SU-DHL-6 (cell line): Measurements from ENCODE around the gene KLK11.

Source experiments
- H2AFZ ChIP-seq: fragments of 200-600 bp; sonication (generic); 2 replicates; pipeline ENCODE4 v1.6.1; 2014; ENCODE audit warnings: low read depth, mild to moderate bottlenecking, moderate library complexity, mixed read lengths, antibody characterized with exemption, low read length; ENCODE audit not compliant: severe bottlenecking
- H3F3A ChIP-seq: fragments of 200-600 bp; shearing (Covaris generic); 2 replicates; pipeline ENCODE4 v1.6.0; 2016; ENCODE audit warnings: antibody characterized with exemption, mild to moderate bottlenecking; ENCODE audit not compliant: insufficient read depth
- H3K27ac ChIP-seq: fragments of 200-600 bp; sonication (generic); 2 replicates; pipeline ENCODE4 v1.5.1; 2016; ENCODE audit warnings: low read depth, mild to moderate bottlenecking, low read length, moderate library complexity, mixed read lengths
- H3K27me3 ChIP-seq: fragments of 200-600 bp; sonication (generic), shearing (Covaris generic); 2 replicates; pipeline ENCODE4 v1.6.0; 2014; ENCODE audit warnings: mild to moderate bottlenecking, low read length
- H3K36me3 ChIP-seq: fragments of 200-600 bp; sonication (generic); 2 replicates; pipeline ENCODE4 v1.6.1; 2014; ENCODE audit warnings: mild to moderate bottlenecking, low read length, mixed read lengths
- H3K4me2 ChIP-seq: fragments of 300-600, 200-600 bp; shearing (Covaris generic), sonication (generic); 2 replicates; pipeline ENCODE4 v1.6.0; 2014; ENCODE audit warnings: low read length, low read depth, mild to moderate bottlenecking; ENCODE audit not compliant: poor library complexity, severe bottlenecking
- H3K4me3 ChIP-seq: fragments of 200-600 bp; sonication (generic); 2 replicates; pipeline ENCODE4 v1.5.1; 2014; ENCODE audit warnings: antibody characterized with exemption, low read length, mild to moderate bottlenecking, mixed read lengths; ENCODE audit not compliant: insufficient read depth, poor library complexity, severe bottlenecking
- H3K79me2 ChIP-seq: fragments of 200-600 bp; sonication (generic); 2 replicates; pipeline ENCODE4 v1.6.1; 2014; ENCODE audit warnings: mild to moderate bottlenecking, low read length, moderate library complexity; ENCODE audit not compliant: insufficient read depth
- H3K9ac ChIP-seq: fragments of 200-600 bp; sonication (generic); 2 replicates; pipeline ENCODE4 v1.7.0; 2014; ENCODE audit warnings: mild to moderate bottlenecking, low read length
- H3K9me2 ChIP-seq: fragments of 200-600 bp; sonication (generic); replicated peaks from 2 replicates; pipeline ENCODE4 v1.6.1; 2014; ENCODE audit warnings: low read length; ENCODE audit not compliant: insufficient read depth
- H3K9me3 ChIP-seq: fragments of 200-600 bp; sonication (generic); 2 replicates; pipeline ENCODE4 v1.6.1; 2014; ENCODE audit warnings: low read length, mixed read lengths; ENCODE audit not compliant: insufficient read depth
- H4K20me1 ChIP-seq: fragments of 200-600 bp; sonication (generic); 2 replicates; pipeline ENCODE4 v1.6.1; 2014; ENCODE audit warnings: low read depth, mild to moderate bottlenecking, antibody characterized with exemption, low read length, moderate library complexity, mixed read lengths
- CTCF ChIP-seq: fragments of 200-600 bp; sonication (generic); IDR thresholded peaks from one replicate; pipeline ENCODE4 v1.5.1; 2017; ENCODE audit warnings: antibody characterized with exemption, mild to moderate bottlenecking, low read length, moderate library complexity; ENCODE audit not compliant: insufficient read depth, poor library complexity, severe bottlenecking
- EZH2phosphoT487 ChIP-seq: fragments of 200-600 bp; sonication (generic), shearing (Covaris generic); conservative IDR thresholded peaks from 2 replicates; pipeline ENCODE4 v1.6.1; 2018; ENCODE audit warnings: mild to moderate bottlenecking, antibody characterized with exemption, low read length, moderate library complexity, mixed read lengths

KLK11 gene

GRCh38 chr19:51019544-51019925, 6.9 kb downstream of the KLK11 start, which contains the start of gene KLK10:
Gene KLK10 (minus strand): TSS chr19:51019709. CDS start chr19:51019130, 579 bp downstream.
- Histone ChIP-seq H4K20me1 (no peaks in the 10 kb centered on the region), H3K9ac (no peak within 1 kb of the TSS), H3F3A (no peaks in the 10 kb centered on the region), H3K79me2 (no peaks in the 10 kb centered on the region), H3K9me2 (no peaks in the 10 kb centered on the region), H3K27me3 (no peaks in the 10 kb centered on the region), H3K9me3 (no peaks in the 10 kb centered on the region), H3K4me3 (no peak within 1 kb of the TSS), H3K36me3 (no peaks in the 10 kb centered on the region), H2AFZ (no peak within 1 kb of the TSS), H3K27ac (no peak within 1 kb of the TSS), H3K4me2 (no peak within 1 kb of the TSS)
- TF ChIP-seq CTCF (no peak), EZH2phosphoT487 (no peak)

- H3F3A ChIP-seq = no peaks in the 10 kb centered on the region
- no peak overlapping the region for H3K27ac ChIP-seq
- no peaks in the 10 kb centered on the region for H3K9me3 ChIP-seq
- TF ChIP-seq EZH2phosphoT487 = no peak
- TF ChIP-seq CTCF = no peak
- no peak overlapping the region for H3K9ac ChIP-seq
- H3K4me3 ChIP-seq = no peak overlapping the region
- H2AFZ ChIP-seq = no peak overlapping the region
- no peaks in the 10 kb centered on the region for H3K36me3 ChIP-seq
- H3K4me2 ChIP-seq = no peak overlapping the region
- no peaks in the 10 kb centered on the region for H3K27me3 ChIP-seq
- H3K79me2 ChIP-seq = no peaks in the 10 kb centered on the region
- no peaks in the 10 kb centered on the region for H4K20me1 ChIP-seq
- H3K9me2 ChIP-seq = no peaks in the 10 kb centered on the region
Measured at GRCh38 chr19:51018745-51019543, 7.5 kb downstream of the KLK11 start.

GRCh38 chr19:51016798-51017683, 9.4 kb downstream of the KLK11 start:
- Histone ChIP-seq H3K27ac (no peak overlapping the region), H3K79me2 (no peaks in the 10 kb centered on the region), H4K20me1 (no peaks in the 10 kb centered on the region), H2AFZ (no peak overlapping the region), H3K36me3 (no peaks in the 10 kb centered on the region), H3K9me3 (no peaks in the 10 kb centered on the region), H3F3A (no peaks in the 10 kb centered on the region), H3K27me3 (no peaks in the 10 kb centered on the region), H3K9me2 (no peaks in the 10 kb centered on the region), H3K9ac (no peak overlapping the region), H3K4me2 (no peak overlapping the region), H3K4me3 (no peak overlapping the region)
- TF ChIP-seq EZH2phosphoT487 (no peak), CTCF (peak; percentile 38)
